Activated T-cell treated with anti-CD3 and anti-CD28 coated beads for 1 hour (primary cell): Measurements from ENCODE around the gene OXTR.

Source experiments
- DNase-seq: peaks from one replicate; pipeline ENCODE4 v3.0.0-alpha.2; 2020; ENCODE audit warnings: low read depth

Gene OXTR

DNA sequence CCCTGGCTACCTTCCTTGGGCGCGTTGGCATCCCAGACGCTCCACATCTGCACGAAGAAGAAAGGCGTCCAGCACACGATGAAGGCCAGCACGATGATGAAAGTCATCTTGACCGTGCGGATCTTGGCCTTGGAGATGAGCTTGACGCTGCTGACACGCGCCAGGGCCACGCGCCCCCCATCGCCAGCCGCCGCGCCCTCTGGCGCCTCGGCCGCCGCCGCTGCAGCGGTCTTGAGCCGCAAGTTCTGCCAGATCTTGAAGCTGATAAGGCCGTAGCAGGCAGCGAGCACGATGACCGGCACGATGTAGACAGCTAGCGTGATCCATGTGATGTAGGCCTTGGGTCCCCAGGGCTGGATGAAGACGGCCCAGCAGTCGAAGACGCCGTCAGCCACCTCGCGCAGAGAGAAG is 2.2 kb downstream of the OXTR start:
- DNase-seq, result no peak

GRCh38 chr3:8766148-8766547 is 3.3 kb downstream of the OXTR start:
- no peak for DNase-seq

DNA sequence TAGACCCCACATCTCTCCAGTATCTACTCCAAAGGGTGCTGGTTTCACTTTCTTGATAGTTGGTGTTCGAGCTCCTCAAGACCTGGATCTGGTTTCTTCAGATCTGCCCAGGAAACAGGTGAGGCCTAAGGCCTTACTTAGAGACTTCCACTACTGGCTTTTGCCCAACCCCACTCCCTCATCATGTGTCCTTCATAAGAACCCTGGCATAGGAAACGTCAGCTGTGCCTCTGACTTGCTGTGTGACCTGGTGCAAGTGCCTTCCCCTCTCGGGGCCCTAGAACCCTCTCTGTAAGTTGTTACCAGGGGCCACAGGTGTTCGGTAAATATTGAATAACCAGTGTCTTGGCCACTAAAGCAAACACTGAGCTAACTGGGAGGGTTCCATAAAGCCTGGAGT is 3.9 kb downstream of the OXTR start:
- no peak for DNase-seq

DNA sequence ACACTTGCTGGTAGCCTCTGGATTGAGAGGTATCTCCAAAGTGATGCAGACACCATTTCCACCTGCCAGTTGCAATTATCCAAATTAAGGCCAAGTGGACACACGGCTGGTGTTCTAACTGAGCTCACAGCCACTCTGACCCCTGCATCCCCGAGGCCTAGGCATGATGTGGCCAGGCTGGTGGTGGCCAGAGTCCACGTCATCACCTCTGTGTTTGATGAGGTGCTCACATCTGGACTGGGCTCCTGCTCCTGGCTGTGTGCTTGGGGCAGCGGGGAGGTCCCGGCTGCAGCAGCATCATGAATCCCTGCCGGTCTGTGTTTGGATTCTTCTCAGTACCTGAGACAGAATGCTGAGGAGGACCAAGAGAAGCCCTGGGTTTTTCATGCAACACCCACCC is 4.9 kb downstream of the OXTR start:
- no peak for DNase-seq

GRCh38 chr3:8762607-8763377 is 6.6 kb downstream of the OXTR start:
- DNase-seq, result no peak

DNA sequence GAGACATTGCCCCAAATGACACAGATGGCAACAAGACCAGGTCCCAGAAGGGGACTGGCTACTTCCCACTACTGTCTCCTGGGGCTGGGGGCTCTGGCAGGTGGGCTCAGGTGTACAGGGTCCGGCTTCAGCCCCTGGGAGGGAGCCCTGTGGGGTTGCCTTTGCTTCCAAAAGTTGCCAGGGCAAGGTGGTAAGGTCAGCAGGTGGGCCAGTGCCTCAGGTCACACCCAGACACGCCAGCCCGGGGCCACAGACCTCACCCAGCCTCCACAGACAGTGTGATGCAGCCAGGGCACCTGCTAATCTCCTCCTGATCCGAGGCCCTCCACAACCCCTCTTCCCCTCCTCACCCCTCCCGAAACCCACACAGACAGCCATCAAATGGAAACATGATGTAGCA is 7.5 kb downstream of the OXTR start:
- DNase-seq, result no peak

DNA sequence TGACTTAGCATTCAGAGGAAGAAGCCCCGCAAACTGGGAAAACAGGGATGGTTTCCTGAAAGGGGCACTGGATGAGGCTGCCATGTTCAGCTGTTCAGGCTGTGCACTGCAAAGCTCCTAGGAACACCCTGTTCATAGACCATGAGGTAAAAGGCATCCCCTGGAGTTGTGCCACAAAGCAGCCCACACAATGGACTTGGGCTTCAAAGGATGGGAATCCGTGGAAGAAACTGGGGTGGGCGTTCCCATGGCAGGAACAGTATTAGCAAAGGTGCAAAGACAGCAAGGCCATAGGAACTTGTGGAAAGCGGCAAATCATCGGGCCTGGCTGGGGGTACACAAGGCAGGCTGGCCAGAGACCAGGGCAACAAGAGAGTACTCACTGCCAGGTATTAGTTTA is 8.9 kb downstream of the OXTR start:
- no peak for DNase-seq

DNA sequence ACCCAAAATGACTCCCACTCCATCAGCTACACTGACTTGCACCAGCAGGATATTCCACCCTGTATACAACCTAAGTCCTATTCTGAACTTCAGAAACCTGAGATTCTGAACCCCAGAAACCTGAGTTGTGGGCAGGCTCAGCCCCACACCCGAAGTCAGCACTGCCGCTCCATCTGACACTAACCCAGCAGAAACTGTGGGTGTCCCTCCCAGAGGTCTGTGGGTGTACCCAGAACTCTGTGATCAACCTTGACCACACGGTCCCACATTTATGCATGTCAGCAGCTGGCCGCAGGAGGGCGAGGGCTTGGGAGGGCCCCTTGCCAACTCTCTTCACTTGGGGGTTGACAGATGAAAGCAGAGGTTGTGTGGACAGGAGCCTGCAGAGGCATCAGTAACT is 9.3 kb downstream of the OXTR start:
- DNase-seq, result no peak

- DNase-seq, result no peak
These were observed 10.2 kb downstream of the OXTR start for GRCh38 chr3:8759038-8759707.

- DNase-seq, result no peak
These were observed 11.6 kb downstream of the OXTR start for GRCh38 chr3:8757551-8758518.

- DNase-seq, result no peak
These were observed 12.7 kb downstream of the OXTR start for GRCh38 chr3:8756671-8757070.

GRCh38 chr3:8755564-8756237 is 13.7 kb downstream of the OXTR start:
- no peak for DNase-seq

GRCh38 chr3:8755097-8755496 is 14.3 kb downstream of the OXTR start:
- DNase-seq, result no peak

- no peak for DNase-seq
These were observed 16.6 kb downstream of the OXTR start for GRCh38 chr3:8752832-8753231.

DNA sequence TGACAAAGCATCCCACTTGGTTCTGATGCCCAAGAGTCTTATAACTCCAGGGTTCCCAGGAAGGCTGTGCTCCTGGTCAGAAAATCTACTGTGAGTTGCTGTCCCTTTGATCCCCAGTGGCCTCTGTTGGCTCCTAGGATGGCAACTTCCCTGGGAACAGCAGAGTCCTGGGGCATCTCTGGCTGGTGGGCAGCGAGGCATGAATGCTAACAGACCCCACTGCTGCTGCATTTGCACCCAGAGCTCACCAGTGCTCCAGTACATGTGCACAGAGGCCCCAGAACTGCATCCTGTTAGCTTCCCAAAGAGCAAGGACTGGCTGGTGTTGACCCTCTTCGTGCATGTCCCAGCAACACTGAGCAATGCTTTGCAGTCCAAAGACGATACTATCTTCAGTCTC is 20.1 kb downstream of the OXTR start:
- no peak for DNase-seq

DNA sequence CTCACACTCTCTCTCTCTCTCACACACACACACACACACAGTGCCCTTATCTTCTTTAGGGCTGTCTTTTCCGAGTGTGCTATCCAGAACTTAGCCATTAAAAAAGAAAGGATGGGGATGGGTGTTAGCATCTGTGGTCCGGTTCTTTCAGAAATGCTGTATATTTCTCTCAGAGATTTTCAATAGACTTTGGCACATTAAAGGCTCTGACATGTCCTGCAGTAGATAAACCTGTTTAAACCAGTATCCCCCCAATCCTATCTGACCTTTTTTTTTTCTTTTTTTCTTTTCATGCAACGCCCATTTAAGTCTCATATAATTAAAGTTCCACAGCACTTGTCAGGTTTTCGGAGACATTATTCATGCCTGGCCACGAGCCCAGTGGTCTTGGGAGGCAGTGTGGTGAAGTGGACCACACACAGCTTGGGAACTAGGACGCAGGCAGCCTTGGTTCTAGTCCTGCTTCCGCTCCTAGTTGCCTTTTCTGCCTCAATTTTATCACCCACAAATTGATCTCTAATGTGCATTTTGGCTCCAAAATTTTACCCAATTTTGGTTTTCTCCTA is 22.6 kb downstream of the OXTR start:
- no peak for DNase-seq

DNA sequence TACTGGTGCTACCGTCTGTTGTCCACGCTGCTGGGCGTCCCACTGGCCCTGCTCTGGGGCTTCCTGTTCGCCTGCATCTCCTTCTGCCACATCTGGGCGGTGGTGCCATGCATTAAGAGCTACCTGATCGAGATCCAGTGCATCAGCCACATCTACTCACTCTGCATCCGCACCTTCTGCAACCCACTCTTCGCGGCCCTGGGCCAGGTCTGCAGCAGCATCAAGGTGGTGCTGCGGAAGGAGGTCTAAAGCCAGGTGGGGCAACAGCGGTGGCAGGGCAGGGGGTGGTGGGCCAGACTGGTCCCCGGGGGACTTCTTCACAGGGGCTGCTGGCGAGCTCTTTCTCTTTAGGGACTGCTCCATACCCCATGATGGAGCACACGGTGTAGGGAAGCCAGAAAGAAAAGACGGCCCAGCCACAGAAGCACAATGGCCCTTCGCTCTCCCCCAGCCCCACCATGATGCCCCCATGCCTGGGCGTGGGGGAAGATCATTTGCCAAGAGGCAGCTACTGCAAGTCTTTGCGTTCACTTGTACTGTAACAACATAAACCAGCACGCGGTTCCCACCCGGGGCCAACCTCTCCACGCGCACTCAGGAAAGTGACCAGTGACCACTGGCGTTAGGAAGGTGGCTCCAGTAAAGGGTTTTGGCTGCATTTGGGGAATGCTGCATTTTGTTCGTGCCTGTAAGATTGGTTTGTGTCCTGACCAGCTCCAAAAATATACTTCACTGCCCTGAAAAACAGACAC is 23.6 kb downstream of the OXTR start:
- no peak for DNase-seq

DNA sequence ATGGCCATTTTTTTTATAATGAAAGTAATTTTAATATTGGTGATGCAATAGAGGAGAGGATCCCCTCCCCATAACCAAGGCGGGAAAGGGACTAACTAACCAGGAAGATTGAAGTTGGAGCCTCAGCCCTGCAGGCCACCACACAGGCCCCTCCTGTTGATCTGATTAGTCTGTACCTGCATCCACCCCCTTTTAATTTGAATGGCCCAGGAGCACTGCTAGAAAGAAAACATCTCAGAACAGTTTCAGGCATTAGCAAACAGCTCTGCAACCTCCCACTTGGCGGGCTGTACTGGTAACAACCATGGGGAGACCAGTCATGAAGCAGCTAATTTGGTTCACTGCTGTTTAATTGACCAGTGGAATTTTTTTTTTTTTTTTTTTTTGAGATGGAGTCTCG is 25.5 kb downstream of the OXTR start:
- no peak for DNase-seq

- no peak for DNase-seq
These were observed 26.3 kb downstream of the OXTR start for GRCh38 chr3:8743021-8743601.

GRCh38 chr3:8741581-8742261 is 27.7 kb downstream of the OXTR start:
- no peak for DNase-seq
